UCSD-AML1 (cell line): Measurements from ENCODE around the gene SH3PXD2B.

Experiments used
- DNase-seq: peaks from one replicate; lab custom pipeline; 2025; ENCODE audit not compliant: unreplicated experiment; lab: John Stamatoyannopoulos, UW

SH3PXD2B gene

GRCh38 chr5:172437445-172438318 lies 16.6 kb downstream of the SH3PXD2B start:
- DNase-seq, result no peak

- no peak for DNase-seq
Measured at GRCh38 chr5:172436879-172437369, 17.4 kb downstream of the SH3PXD2B start.

- DNase-seq, result no peak
Measured at GRCh38 chr5:172436078-172436878, 18.0 kb downstream of the SH3PXD2B start.

- no peak for DNase-seq
Measured at GRCh38 chr5:172435362-172436077, 18.8 kb downstream of the SH3PXD2B start.

- DNase-seq, result no peak
Measured at GRCh38 chr5:172434251-172434650, 20.1 kb downstream of the SH3PXD2B start.

- no peak for DNase-seq
Measured at GRCh38 chr5:172433513-172433912, 20.8 kb downstream of the SH3PXD2B start.

- no peak for DNase-seq
Measured at GRCh38 chr5:172433071-172433470, 21.3 kb downstream of the SH3PXD2B start.

- DNase-seq, result no peak
Measured at GRCh38 chr5:172430354-172430753, 24.0 kb downstream of the SH3PXD2B start.

GRCh38 chr5:172429201-172429940 lies 25.0 kb downstream of the SH3PXD2B start:
- no peak for DNase-seq

- DNase-seq, result no peak
Measured at GRCh38 chr5:172428224-172429166, 25.8 kb downstream of the SH3PXD2B start.

GRCh38 chr5:172427202-172427601 lies 27.1 kb downstream of the SH3PXD2B start:
- no peak for DNase-seq

- no peak for DNase-seq
Measured at GRCh38 chr5:172426086-172426485, 28.2 kb downstream of the SH3PXD2B start.

- DNase-seq, result no peak
Measured at GRCh38 chr5:172425402-172425801, 28.9 kb downstream of the SH3PXD2B start.

GRCh38 chr5:172424808-172425207 lies 29.5 kb downstream of the SH3PXD2B start:
- no peak for DNase-seq

- DNase-seq, result no peak
Measured at GRCh38 chr5:172424111-172424490, 30.2 kb downstream of the SH3PXD2B start.

- no peak for DNase-seq
Measured at GRCh38 chr5:172423379-172424110, 30.8 kb downstream of the SH3PXD2B start.

- no peak for DNase-seq
Measured at GRCh38 chr5:172422255-172422654, 32.1 kb downstream of the SH3PXD2B start.

- DNase-seq, result no peak
Measured at GRCh38 chr5:172421020-172421419, 33.3 kb downstream of the SH3PXD2B start.
